A549 (cell line): ENCODE results near the gene SDSL. TPM values are rescaled to one million over a fixed set of nuclear protein-coding genes. Genes with fewer than 3 reads are reported as not detected.
A peak's percentile ranks its signal among the peaks of the same experiment; 100 is the strongest.

Experiments
- ATAC-seq, 2 experiments: fragments of 200-7000 bp in 1 of 2; fragments of >200 bp in 1 of 2; cut with Nextera tagmentation in 1 of 2; cut with Tn5 transposase in 1 of 2; 3 replicates each; pipeline versions ENCODE4 v1.8.0 to v1.9.1; 2018 to 2020; ENCODE audit warnings: mild to moderate bottlenecking in 1 of 2, moderate library complexity in 1 of 2
- CTCF ChIA-PET: fragments of 300-600 bp; sonication (Branson Sonifier 250); formaldehyde crosslinking; extraction: SDS; loops from one replicate; lab custom pipeline; 2021; ENCODE audit warnings: antibody characterized with exemption, inconsistent platforms; lab: Yijun Ruan, JAX
- POLR2A ChIA-PET: fragments of 350-600 bp; formaldehyde crosslinking; extraction: SDS; loops from one replicate; lab custom pipeline; 2021; ENCODE audit warnings: antibody characterized with exemption, inconsistent platforms; lab: Yijun Ruan, JAX
- DNase-seq, 2 experiments: peaks; one replicate each; pipeline versions ENCODE4 v3.0.0 to v3.0.0-alpha.2; 2011 to 2016; ENCODE audit warnings: low read depth in 1 of 2, low spot score in 1 of 2
- FAIRE-seq: peaks from 2 replicates; lab custom pipeline; 2011; peaks lifted over from hg19 to GRCh38; lab: Jason Lieb, UNC
- H3K27ac ChIP-seq, 2 experiments: fragments of >200 bp; sonication (Bioruptor Twin); formaldehyde crosslinking; 3 replicates each; pipeline ENCODE4 v1.5.1; 2016 to 2017
- H3K4me1 ChIP-seq: fragments of >200 bp; sonication (Bioruptor Twin); formaldehyde crosslinking; 3 replicates; pipeline ENCODE4 v1.6.1; 2016
- H3K4me2 ChIP-seq: fragments of >200 bp; sonication (Bioruptor Twin); formaldehyde crosslinking; 3 replicates; pipeline ENCODE4 v1.6.1; 2016
- H3K4me3 ChIP-seq: fragments of >200 bp; sonication (Bioruptor Twin); formaldehyde crosslinking; 3 replicates; pipeline ENCODE4 v1.5.1; 2016
- H3K9me3 ChIP-seq: fragments of >200 bp; sonication (Bioruptor Twin); formaldehyde crosslinking; 3 replicates; pipeline ENCODE4 v1.6.1; 2016
- BHLHE40 ChIP-seq: IDR thresholded peaks from 2 replicates; pipeline ENCODE4 v1.6.1; 2012; ENCODE audit warnings: low read depth, low read length, inconsistent platforms
- CBX2 ChIP-seq: fragments of 200-600 bp; sonication (generic); IDR thresholded peaks from 2 replicates; pipeline ENCODE4 v1.6.1; 2016; ENCODE audit warnings: low read depth, mild to moderate bottlenecking, borderline replicate concordance
- CBX8 ChIP-seq: fragments of 200-600 bp; sonication (generic); IDR thresholded peaks from 2 replicates; pipeline ENCODE4 v1.6.1; 2016
- CHD4 ChIP-seq: fragments of 200-600 bp; sonication (generic); IDR thresholded peaks from 2 replicates; pipeline ENCODE4 v1.6.1; 2016; ENCODE audit warnings: antibody characterized with exemption, mild to moderate bottlenecking, borderline replicate concordance
- EHF ChIP-seq: fragments of 250-450 bp; sonication (Bioruptor Pico); IDR thresholded peaks from 2 replicates; pipeline ENCODE4 v1.5.0; 2020; ENCODE audit warnings: mild to moderate bottlenecking
- ESRRA ChIP-seq: fragments of 150-350 bp; IDR thresholded peaks from 2 replicates; pipeline ENCODE4 v1.6.1; 2014; ENCODE audit warnings: mild to moderate bottlenecking, low read length, borderline replicate concordance
- FOSB ChIP-seq: fragments of 250-450 bp; sonication (Bioruptor Pico); IDR thresholded peaks from 2 replicates; pipeline ENCODE4 v1.5.0; 2020; ENCODE audit warnings: mild to moderate bottlenecking, moderate library complexity
- FOSL2 ChIP-seq, 2 experiments: fragments of 450-650 bp in 1 of 2; fragments of >200 bp in 1 of 2; sonication (Bioruptor Twin) in 1 of 2; formaldehyde crosslinking; IDR thresholded peaks; 2 replicates each; pipeline versions ENCODE4 v1.5.0 to v1.6.1; 2016 to 2020; ENCODE audit warnings: mild to moderate bottlenecking in 1 of 2, moderate library complexity in 1 of 2
- GATA3 ChIP-seq: IDR thresholded peaks from 2 replicates; pipeline ENCODE4 v1.6.1; 2012; ENCODE audit warnings: borderline replicate concordance
- HEYL ChIP-seq: fragments of 250-450 bp; sonication (Bioruptor Pico); IDR thresholded peaks from 2 replicates; pipeline ENCODE4 v1.8.0; 2021; ENCODE audit warnings: mild to moderate bottlenecking, moderate library complexity
- HMGXB4 ChIP-seq: fragments of 250-450 bp; sonication (Bioruptor Pico); IDR thresholded peaks from 2 replicates; pipeline ENCODE4 v1.5.0; 2021; ENCODE audit warnings: mild to moderate bottlenecking, moderate library complexity, borderline replicate concordance
- HOXB5 ChIP-seq: fragments of 250-450 bp; sonication (Bioruptor Pico); IDR thresholded peaks from 2 replicates; pipeline ENCODE4 v1.5.0; 2020; ENCODE audit warnings: mild to moderate bottlenecking, moderate library complexity
- JUN ChIP-seq, 2 experiments: fragments of >200 bp; sonication (Bioruptor Twin); formaldehyde crosslinking; IDR thresholded peaks; 2 replicates in 1 of 2; 3 replicates in 1 of 2; pipeline ENCODE4 v1.6.1; 2016 to 2017
- KDM1A ChIP-seq: fragments of 200-600 bp; sonication (generic); IDR thresholded peaks from 2 replicates; pipeline ENCODE4 v1.6.1; 2016; ENCODE audit warnings: low read depth, mild to moderate bottlenecking
- KDM5A ChIP-seq: fragments of 200-600 bp; sonication (generic); IDR thresholded peaks from 2 replicates; pipeline ENCODE4 v1.6.1; 2016; ENCODE audit warnings: antibody characterized with exemption, mild to moderate bottlenecking
- MAX ChIP-seq: IDR thresholded peaks from 2 replicates; pipeline ENCODE4 v1.6.1; 2012
- MYC ChIP-seq: IDR thresholded peaks from 2 replicates; pipeline ENCODE4 v1.6.1; 2012; ENCODE audit warnings: mild to moderate bottlenecking, inconsistent platforms, low read length, improper control_type of control experiment, borderline replicate concordance
- NR3C1 ChIP-seq: fragments of >200 bp; sonication (Bioruptor Twin); formaldehyde crosslinking; IDR thresholded peaks from 3 replicates; pipeline ENCODE4 v1.6.1; 2017
- RAD21 ChIP-seq, 2 experiments: fragments of >200 bp in 1 of 2; sonication (Bioruptor Twin) in 1 of 2; formaldehyde crosslinking in 1 of 2; IDR thresholded peaks in 1 of 2; conservative IDR thresholded peaks in 1 of 2; 2 replicates in 1 of 2; 3 replicates in 1 of 2; pipeline ENCODE4 v1.6.1; 2012 to 2018; ENCODE audit warnings: inconsistent platforms in 1 of 2
- RARB ChIP-seq: fragments of 250-450 bp; sonication (Bioruptor Pico); IDR thresholded peaks from 2 replicates; pipeline ENCODE4 v1.8.0; 2021; ENCODE audit warnings: mild to moderate bottlenecking, moderate library complexity
- RCOR1 ChIP-seq: fragments of 150-350 bp; IDR thresholded peaks from 2 replicates; pipeline ENCODE4 v1.6.1; 2014; ENCODE audit warnings: antibody characterized with exemption, low read length, low read depth
- RFX5 ChIP-seq: fragments of 450-650 bp; IDR thresholded peaks from 2 replicates; pipeline ENCODE4 v1.7.1; 2014; ENCODE audit warnings: antibody characterized with exemption, mild to moderate bottlenecking, moderate library complexity
- TFCP2L1 ChIP-seq: fragments of 250-450 bp; sonication (Bioruptor Pico); IDR thresholded peaks from 2 replicates; pipeline ENCODE4 v1.5.0; 2021; ENCODE audit warnings: mild to moderate bottlenecking
- ZC3H11A ChIP-seq: fragments of 450-650 bp; IDR thresholded peaks from 2 replicates; pipeline ENCODE4 v1.6.1; 2014; ENCODE audit warnings: antibody characterized with exemption, mild to moderate bottlenecking
- ZFP36 ChIP-seq: fragments of 450-650 bp; IDR thresholded peaks from 2 replicates; pipeline ENCODE4 v1.6.1; 2014; ENCODE audit warnings: borderline replicate concordance; ENCODE audit not compliant: partially characterized antibody
- ZNF302 ChIP-seq: fragments of 250-450 bp; sonication (Bioruptor Pico); IDR thresholded peaks from 2 replicates; pipeline ENCODE4 v1.9.0; 2021; ENCODE audit warnings: inconsistent platforms, mild to moderate bottlenecking, moderate library complexity
- WGBS: methylation state at CpG from one replicate; pipeline ENCODE4 v1.1.6; 2017; ENCODE audit errors: missing lambda C conversion rate; 5-methylcytosine and 5-hydroxymethylcytosine counted together
- polyA plus RNA-seq, 4 experiments: library from polyadenylated mRNA; depleted of rRNA in 3 of 4; stranded (reverse); fragments of >200 nt; fragmentation: RNase III in 1 of 4; extraction: RNeasy Plus Mini Kit Qiagen cat#74134 plus additional on column Dnase treatment in 1 of 4; gene quantifications; 2 replicates in 3 of 4; 3 replicates in 1 of 4; pipeline ENCODE4 v1.2.3, GENCODE V29; 2011 to 2017
- TF ChIP-seq, protein P1 (sequence below): fragments of >200 bp; sonication (Bioruptor Twin); formaldehyde crosslinking; IDR thresholded peaks from 3 replicates; pipeline ENCODE4 v1.6.1; 2016
- TF ChIP-seq, protein P2 (sequence below): fragments of 150-350 bp; IDR thresholded peaks from 2 replicates; pipeline ENCODE4 v1.6.1; 2014; ENCODE audit warnings: low read depth, mild to moderate bottlenecking, low read length

Gene SDSL
- polyA plus RNA-seq, 2 of the 4 experiments (the other 2 are of a cell fraction), result 21.0 to 26.7 TPM

DNA sequence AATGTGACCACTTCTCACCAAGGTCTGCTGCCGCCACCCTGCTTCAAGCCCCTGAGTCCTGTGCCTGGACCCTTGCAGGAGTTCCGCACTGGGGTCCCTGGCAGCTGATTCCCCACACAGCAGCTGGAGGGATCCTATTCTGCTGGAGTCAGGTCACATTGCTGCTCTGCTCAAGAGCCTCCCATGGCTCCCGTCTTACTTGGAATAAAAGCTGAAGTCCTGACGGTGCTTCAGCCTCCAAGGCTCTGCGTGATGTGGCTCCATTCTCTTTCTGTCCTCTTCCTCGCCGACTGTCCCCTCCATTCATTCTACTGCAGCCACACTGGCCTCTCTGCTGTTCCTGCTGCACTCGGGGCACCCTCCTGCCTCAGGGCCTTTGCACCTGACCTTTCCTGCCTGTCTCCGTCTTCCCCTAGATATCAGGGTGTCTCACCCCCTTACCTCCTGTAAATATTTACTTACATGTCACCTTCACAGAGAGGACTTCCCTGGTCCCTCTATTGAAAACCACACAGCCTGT is 7.6 kb upstream of the SDSL start:
- Histone ChIP-seq H3K4me3 (no peak overlapping the region), H3K4me1 (peaks cover 44% of the 10 kb centered on the region), H3K9me3 (no peaks in the 10 kb centered on the region), H3K27ac (peak overlapping the region; percentile 63 to 87; a peak in 5 of 6 replicates), H3K4me2 (no peak overlapping the region)
- TF ChIP-seq HMGXB4 (CRISPR knock-in tag) (no peak), NR3C1 (no peak), MAX (no peak), ZFP36 (peak; percentile 40), KDM1A (peak; percentile 45; the same call in 1 of the 2 replicates), BHLHE40 (no peak)
- no peak for DNase-seq
- ATAC-seq, result no peak
- POLR2A ChIA-PET, result no interaction called here
- CTCF ChIA-PET, result interaction anchor here (1.9 to 3.2 kb wide), 2 partner anchors 10 to 498 kb away, joined by 5 to 15 read pairs; no protein-coding TSS in a partner anchor
- WGBS, result 85% methylated on average over 9 of the region's 9 CpGs
- FAIRE-seq, result no peak

GRCh38 chr12:113416091-113416754 is 6.0 kb upstream of the SDSL start:
- Histone ChIP-seq H3K4me3 (no peak overlapping the region), H3K4me1 (peaks cover 60% of the 10 kb centered on the region), H3K4me2 (0 out of 3 replicates have a peak overlapping the region, but pooled peaks have one; percentile 0), H3K27ac (peak overlapping the region; percentile 72 to 87)
- DNase-seq, result peak in 1 of 2 experiments; percentile 40
- FAIRE-seq, result no peak
- 69% methylated on average over 6 of the region's 6 CpGs for WGBS
- CTCF ChIA-PET, result interaction anchor here (3.2 kb wide), 1 partner anchor 9 kb away, joined by 15 read pairs; no protein-coding TSS in a partner anchor
- POLR2A ChIA-PET, result no interaction called here
- TF ChIP-seq ZC3H11A, result no peak
- TF ChIP-seq TFCP2L1 (CRISPR knock-in tag), result no peak
- no peak for TF ChIP-seq RFX5
- no peak for TF ChIP-seq FOSL2 (IDR thresholded peaks at IDR 0.05)
- 0 out of 2 replicates have a peak, but pooled peaks have one; percentile 19 for TF ChIP-seq FOSL2 (CRISPR knock-in tag; IDR thresholded peaks at IDR 0.05)
- no peak for TF ChIP-seq EHF (CRISPR knock-in tag)
- no peak for TF ChIP-seq CBX8
- TF ChIP-seq CHD4, result no peak
- TF ChIP-seq, all 56 proteins: peak for 1
- ATAC-seq, result peak; percentile 13 to 23; a peak in 1 of 6 replicates
- no peaks in the 10 kb centered on the region for H3K9me3 ChIP-seq

GRCh38 chr12:113418213-113418879 is 3.8 kb upstream of the SDSL start:
- Histone ChIP-seq H3K4me3 (no peak overlapping the region), H3K9me3 (no peaks in the 10 kb centered on the region), H3K4me1 (peaks cover 70% of the 10 kb centered on the region), H3K4me2 (peak overlapping the region; percentile 72), H3K27ac (peak overlapping the region; percentile 72 to 87)
- peak; percentile 48 to 66 for ATAC-seq
- FAIRE-seq, result no peak
- ChIA-PET CTCF (interaction anchor here (0.5 to 2.0 kb wide), 3 partner anchors 9 to 74 kb away, joined by 3 to 11 read pairs (median 3); no protein-coding TSS in a partner anchor), POLR2A (no interaction called here)
- WGBS, result 8% methylated on average over 13 of the region's 13 CpGs
- DNase-seq, result peak in 1 of 2 experiments; percentile 89
- TF ChIP-seq ZNF302 (0 out of 2 replicates have a peak, but pooled peaks have one; percentile 42), FOSB (CRISPR knock-in tag) (no peak; the same call in 1 of the 2 replicates), EHF (CRISPR knock-in tag) (no peak; the same call in 1 of the 2 replicates), ESRRA (no peak), JUN (IDR thresholded peaks at IDR 0.05) (peak in 1 of 2 experiments; percentile 25; a peak in 2 of 5 replicates), ZFP36 (peak; percentile 78), RARB (CRISPR knock-in tag) (peak; percentile 92; the same call in 1 of the 2 replicates), CBX2 (no peak), RCOR1 (no peak), MYC (no peak; the same call in 1 of the 2 replicates), KDM5A (no peak), HOXB5 (peak; percentile 19; the same call in 1 of the 2 replicates), GATA3 (no peak), HEYL (CRISPR knock-in tag) (no peak), RAD21 (conservative IDR thresholded peaks at IDR 0.05 in 1 of 2, IDR thresholded peaks at IDR 0.05 in 1 of 2) (no peak)
- TF ChIP-seq, protein P1, sequence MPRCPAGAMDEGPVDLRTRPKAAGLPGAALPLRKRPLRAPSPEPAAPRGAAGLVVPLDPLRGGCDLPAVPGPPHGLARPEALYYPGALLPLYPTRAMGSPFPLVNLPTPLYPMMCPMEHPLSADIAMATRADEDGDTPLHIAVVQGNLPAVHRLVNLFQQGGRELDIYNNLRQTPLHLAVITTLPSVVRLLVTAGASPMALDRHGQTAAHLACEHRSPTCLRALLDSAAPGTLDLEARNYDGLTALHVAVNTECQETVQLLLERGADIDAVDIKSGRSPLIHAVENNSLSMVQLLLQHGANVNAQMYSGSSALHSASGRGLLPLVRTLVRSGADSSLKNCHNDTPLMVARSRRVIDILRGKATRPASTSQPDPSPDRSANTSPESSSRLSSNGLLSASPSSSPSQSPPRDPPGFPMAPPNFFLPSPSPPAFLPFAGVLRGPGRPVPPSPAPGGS, result no peak
- TF ChIP-seq, protein P2, sequence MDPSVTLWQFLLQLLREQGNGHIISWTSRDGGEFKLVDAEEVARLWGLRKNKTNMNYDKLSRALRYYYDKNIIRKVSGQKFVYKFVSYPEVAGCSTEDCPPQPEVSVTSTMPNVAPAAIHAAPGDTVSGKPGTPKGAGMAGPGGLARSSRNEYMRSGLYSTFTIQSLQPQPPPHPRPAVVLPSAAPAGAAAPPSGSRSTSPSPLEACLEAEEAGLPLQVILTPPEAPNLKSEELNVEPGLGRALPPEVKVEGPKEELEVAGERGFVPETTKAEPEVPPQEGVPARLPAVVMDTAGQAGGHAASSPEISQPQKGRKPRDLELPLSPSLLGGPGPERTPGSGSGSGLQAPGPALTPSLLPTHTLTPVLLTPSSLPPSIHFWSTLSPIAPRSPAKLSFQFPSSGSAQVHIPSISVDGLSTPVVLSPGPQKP, result no peak
